GM12872 (cell line): ENCODE results near the gene TMEM217.

ENCODE experiments used
- TF ChIP-seq, protein P1 (sequence below): IDR thresholded peaks from 3 replicates; pipeline ENCODE4 v1.5.1; 2011; ENCODE audit warnings: low read depth, mild to moderate bottlenecking, low read length, moderate library complexity; ENCODE audit not compliant: insufficient read depth

TMEM217 gene

DNA sequence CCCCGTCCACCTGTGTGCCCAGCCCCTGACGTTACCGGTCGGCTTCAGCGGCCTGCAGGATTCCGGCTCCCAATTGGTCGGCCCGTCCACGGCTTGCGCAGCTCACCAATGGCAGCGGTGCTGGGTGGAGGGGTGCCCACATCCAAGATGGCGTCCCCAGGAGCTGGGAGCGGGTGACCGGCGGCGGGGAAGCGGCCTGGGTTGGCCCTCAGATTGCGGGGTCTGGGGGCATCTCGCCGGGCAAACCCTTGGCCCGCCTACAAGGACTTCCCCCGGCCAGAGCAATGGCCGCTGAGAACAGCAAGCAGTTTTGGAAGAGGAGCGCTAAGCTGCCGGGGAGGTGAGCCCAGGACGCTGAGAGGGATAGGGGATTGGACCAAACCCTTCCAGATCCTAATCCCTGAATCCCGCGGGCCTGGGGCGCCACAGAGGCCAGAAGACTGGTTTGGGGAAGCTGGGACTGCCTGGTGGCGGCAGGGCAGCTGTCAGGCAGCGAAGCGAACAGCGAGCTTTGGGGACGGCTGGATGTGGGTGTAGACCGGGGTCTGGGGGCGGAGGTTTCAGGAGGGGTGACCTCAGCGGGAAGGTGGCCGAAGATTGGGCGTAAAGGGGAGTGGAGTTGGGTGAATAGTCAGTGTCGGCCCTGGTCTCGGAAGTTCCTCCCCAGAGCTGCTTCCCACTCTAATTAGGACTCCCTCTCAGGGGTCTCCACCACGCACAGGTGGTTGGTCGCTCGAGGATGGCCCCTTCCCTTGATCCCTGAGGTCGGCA, at the start of gene TMEM217, which contains the start of gene TBC1D22B:
Gene TMEM217, minus strand, starts transcription at position 511 of the 771 bp plus-strand sequence. CDS start 39,114 bp downstream, outside the sequence.
Gene TBC1D22B, plus strand, starts transcription at position 139 of the 771 bp plus-strand sequence. Its CDS starts 146 bp downstream, at position 285.
- TF ChIP-seq, protein P1, sequence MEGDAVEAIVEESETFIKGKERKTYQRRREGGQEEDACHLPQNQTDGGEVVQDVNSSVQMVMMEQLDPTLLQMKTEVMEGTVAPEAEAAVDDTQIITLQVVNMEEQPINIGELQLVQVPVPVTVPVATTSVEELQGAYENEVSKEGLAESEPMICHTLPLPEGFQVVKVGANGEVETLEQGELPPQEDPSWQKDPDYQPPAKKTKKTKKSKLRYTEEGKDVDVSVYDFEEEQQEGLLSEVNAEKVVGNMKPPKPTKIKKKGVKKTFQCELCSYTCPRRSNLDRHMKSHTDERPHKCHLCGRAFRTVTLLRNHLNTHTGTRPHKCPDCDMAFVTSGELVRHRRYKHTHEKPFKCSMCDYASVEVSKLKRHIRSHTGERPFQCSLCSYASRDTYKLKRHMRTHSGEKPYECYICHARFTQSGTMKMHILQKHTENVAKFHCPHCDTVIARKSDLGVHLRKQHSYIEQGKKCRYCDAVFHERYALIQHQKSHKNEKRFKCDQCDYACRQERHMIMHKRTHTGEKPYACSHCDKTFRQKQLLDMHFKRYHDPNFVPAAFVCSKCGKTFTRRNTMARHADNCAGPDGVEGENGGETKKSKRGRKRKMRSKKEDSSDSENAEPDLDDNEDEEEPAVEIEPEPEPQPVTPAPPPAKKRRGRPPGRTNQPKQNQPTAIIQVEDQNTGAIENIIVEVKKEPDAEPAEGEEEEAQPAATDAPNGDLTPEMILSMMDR: no peak

DNA sequence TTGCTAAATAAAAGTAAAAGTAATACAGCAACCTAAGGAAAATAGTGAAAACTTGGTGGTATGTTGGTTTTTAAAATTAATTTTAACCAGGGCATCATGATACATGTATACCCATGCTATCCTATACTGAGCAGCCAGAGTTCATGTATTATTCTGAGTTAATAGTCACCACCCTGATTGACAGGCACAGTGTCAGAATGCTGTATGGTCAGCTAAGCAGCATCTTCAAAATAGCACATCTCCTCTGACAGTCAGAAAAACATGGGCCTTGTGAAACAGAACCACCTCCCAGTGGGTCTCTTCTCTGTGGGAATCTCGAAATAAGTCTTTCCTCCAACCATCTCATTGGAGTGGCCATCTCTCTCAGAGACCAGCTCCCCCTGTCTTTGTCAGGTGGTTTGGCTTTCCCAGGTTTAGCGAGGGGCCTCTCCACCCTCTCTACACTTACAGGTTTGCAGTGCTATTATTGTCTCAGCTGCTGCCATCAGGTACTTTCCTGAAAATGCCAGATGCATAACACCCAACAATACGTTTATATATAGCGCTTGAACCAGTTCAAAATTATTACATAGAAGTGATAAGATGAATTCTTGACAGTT, 48.8 kb upstream of the TMEM217 start:
- TF ChIP-seq, protein P1: no peak

DNA sequence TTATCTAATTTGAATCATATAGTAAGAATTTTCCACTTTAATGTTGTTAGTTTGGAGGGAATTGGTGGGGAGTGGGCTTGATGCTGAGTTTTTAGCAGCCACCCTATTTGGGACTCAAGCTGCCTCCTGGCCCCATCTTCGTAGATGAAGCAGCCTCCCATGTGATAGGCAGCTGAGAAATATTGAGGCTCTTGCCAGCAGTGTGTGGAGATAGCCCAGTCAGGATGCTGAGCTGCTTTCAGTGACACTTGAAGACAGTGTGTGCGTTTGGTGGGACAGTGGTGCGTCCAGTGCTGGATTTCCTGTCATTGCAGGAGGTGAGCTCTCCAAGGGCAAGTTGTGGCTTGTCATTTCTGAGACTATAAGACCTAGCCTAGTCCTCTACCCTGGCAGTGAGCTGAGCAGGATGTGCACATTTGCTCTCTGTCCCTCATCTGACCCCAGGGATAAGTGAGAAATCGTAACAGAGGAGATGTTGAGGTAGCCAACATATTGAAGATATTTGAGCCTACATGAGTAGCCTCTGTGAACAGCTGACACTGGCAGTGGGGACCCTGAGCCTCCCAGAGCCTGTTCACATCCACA, 48.0 kb upstream of the TMEM217 start:
- TF ChIP-seq, protein P1: no peak

DNA sequence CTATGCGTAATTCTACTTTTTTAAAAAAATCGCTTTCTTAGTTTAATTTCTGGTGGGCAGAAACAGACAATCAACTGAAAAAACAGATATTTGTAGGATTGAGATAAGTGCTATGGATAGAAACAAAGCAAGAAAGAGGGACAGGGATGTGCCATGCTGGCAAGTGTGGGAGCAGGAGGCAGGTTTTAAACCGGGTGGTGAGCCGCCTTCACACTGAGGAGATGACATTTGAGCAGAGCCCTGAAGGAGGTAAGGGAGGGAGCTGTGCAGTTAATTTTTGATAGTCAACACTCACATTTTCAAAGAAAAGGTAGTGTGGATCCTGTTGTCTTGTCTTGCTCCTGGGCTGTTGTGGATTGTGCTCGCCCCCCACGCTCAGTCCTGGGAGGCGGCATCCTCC, 46.8 kb upstream of the TMEM217 start:
- TF ChIP-seq, protein P1: no peak

DNA sequence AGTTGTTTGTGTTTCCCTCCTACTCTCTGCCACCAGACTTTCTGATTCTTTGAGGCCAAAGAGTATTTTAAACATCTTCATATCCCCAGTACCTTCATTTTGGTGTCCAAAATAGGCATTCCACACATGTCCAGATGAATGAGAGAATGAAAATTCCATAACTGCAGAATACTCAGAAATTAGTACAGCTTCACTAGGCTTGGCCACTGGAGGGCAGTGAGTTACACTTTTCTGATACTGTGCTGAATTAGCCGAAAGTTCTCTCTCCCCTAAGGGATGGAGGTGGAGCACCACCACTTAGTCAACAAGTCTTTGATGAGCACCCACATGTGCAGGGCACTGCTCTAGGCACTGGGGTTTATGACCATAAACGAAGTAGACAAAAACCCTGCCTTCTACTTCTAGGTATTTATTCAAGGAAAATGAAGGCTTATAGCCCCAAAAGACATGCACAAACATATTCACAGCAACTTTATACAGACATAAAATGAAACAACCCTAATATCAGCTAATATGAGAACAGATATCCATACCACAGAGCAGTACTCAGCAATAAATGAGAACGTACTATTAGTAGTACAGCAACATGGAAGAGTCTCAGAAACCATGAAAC, 46.1 kb upstream of the TMEM217 start:
- TF ChIP-seq, protein P1: peak; percentile 75

DNA sequence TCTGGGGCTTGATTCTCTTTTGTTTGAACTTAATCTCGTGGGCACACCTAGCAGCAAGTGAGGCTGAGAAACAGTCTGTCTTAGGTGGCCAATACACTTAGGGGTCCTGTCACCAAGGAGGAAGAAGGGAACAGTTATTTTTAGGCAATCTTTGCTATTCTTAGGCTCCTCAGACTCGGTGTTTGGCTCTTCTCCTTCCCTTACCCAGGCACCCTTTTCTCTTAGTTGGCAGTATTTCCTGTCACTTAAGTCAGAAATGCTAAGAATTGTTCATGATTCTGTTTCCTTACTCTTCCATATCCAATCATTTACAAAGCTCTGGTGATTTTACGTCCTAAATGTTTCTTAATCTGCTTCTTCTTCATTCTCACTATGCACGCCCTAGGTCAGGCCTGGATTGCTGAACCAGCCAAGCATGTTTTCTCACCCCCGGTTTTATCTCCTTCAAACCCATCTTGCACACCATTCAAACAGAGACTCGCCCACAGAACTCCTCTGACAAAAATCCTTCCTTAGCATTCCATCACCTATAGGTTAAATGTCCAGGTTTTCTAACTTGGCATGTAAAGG, 45.2 kb upstream of the TMEM217 start:
- TF ChIP-seq, protein P1: no peak
